Prostate gland (tissue), 2 donors: ENCODE measurements around the gene PLA2G4D. TPM values are rescaled to one million over a fixed set of nuclear protein-coding genes. Genes with fewer than 3 reads are reported as not detected.

Source experiments
- DNase-seq: peaks from one replicate; pipeline ENCODE4 v3.0.0-alpha.2; 2019; ENCODE audit warnings: low spot score
- H3K27ac ChIP-seq, 2 donors: fragments of 200-600 bp; sonication (generic); 2 replicates each; pipeline ENCODE4 v1.5.1; 2017 to 2019
- H3K27me3 ChIP-seq: fragments of 200-600 bp; sonication (generic); replicated peaks from 2 replicates; pipeline ENCODE4 v1.5.1; 2019; ENCODE audit not compliant: insufficient read depth
- H3K36me3 ChIP-seq, 2 donors: fragments of 200-600 bp; sonication (generic); 1 replicate in 1 of 2; 2 replicates in 1 of 2; pipeline versions ENCODE4 v1.5.1 to v1.8.1; 2017 to 2019
- H3K4me1 ChIP-seq: fragments of 200-600 bp; sonication (generic); replicated peaks from 2 replicates; pipeline ENCODE4 v1.5.1; 2019
- H3K4me3 ChIP-seq, 2 donors: fragments of 200-600 bp; sonication (generic); 2 replicates each; pipeline ENCODE4 v1.5.1; 2017 to 2019
- H3K9me3 ChIP-seq: fragments of 200-600 bp; sonication (generic); 2 replicates; pipeline ENCODE4 v1.5.1; 2017
- CTCF ChIP-seq, 4 experiments: fragments of 200-600 bp in 2 of 4; fragments of 450-650 bp in 2 of 4; sonication (generic) in 2 of 4; IDR thresholded peaks; 1 replicate in 3 of 4; 2 replicates in 1 of 4; pipeline ENCODE4 v1.5.1; 2016 to 2019; ENCODE audit warnings: antibody characterized with exemption in 4 of 4, mild to moderate bottlenecking in 2 of 4, moderate library complexity in 2 of 4
- POLR2A ChIP-seq: fragments of 450-650 bp; IDR thresholded peaks from one replicate; pipeline ENCODE4 v1.6.1; 2016; ENCODE audit warnings: antibody characterized with exemption, mild to moderate bottlenecking
- POLR2AphosphoS5 ChIP-seq: sonication (generic); formaldehyde crosslinking; IDR thresholded peaks from one replicate; pipeline ENCODE4 v1.6.1; 2017; ENCODE audit warnings: antibody characterized with exemption
- WGBS: methylation state at CpG from one replicate; pipeline ENCODE4 v1.1.5; 2018; 5-methylcytosine and 5-hydroxymethylcytosine counted together
- intact Hi-C: fragments of 100-400 bp; cut with DNase I; formaldehyde crosslinking; loops from one replicate; pipeline ENCODE4 v1.14.2; 2022
- total RNA-seq, 2 donors: library from RNA; depleted of rRNA; stranded (reverse); fragments of >200 nt; gene quantifications; one replicate each; pipeline ENCODE4 v1.1.0, GENCODE V29; 2016

PLA2G4D gene
- total RNA-seq, 2 donors from 2014 or later = 1.5 to 2.1 TPM

DNA sequence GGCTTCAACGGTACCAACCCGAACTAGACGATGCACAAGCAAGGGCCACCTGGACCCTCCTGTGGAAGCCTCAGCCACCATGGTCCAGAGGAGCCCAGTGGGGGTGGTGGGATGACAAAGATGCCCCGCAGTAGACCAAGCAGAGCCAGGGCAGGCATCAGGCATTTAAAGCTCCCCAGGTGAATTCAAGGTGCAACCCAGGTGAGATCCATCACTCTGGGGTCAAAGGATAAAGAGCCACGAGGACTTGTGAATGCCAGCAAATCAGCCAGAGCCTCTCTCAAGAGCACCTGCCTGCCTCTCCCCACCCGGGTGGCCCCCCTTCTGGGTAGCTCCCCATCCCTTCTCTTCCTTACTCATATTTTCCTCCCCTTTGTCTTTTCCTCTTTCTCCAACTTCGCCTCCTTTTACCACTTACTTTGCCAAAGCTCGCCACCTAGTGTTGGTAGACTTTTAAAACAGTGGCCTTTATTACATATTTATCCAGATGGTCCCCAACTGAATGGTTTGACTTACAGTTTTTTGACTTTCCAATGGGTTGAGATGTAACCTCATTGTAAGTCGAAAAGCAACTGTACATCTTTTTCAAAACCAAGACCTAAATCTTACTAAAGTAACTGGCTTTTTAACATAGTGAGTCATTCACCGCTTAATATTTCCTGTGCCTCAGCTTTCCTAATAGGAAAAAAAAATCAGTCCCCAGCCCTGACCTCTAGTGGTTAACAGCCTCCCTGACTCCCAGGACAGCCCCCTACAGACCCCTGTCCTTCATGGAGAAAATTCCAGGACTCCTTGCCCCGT lies 43.3 kb upstream of the PLA2G4D start:
- TF ChIP-seq POLR2A = no peak
- TF ChIP-seq CTCF (IDR thresholded peaks at IDR 0.05) = peak; percentile 27 to 69 (median 46)
- TF ChIP-seq POLR2AphosphoS5 = peak; percentile 9
- no peaks in the 10 kb centered on the region for H3K9me3 ChIP-seq
- no peak for DNase-seq
- H3K27me3 ChIP-seq = no peaks in the 10 kb centered on the region
- H3K4me1 ChIP-seq = no peaks in the 10 kb centered on the region
- H3K4me3 ChIP-seq = no peak overlapping the region
- intact Hi-C loops = loop anchor here (5.0 kb wide), 2 partner anchors 70 to 145 kb away; no protein-coding TSS in a partner anchor
- H3K36me3 ChIP-seq = no peaks in the 10 kb centered on the region
- 44% methylated on average over 11 of the region's 11 CpGs for WGBS
- no peak overlapping the region for H3K27ac ChIP-seq

GRCh38 chr15:42136513-42136912 lies 42.2 kb upstream of the PLA2G4D start:
- H3K27ac ChIP-seq = no peak overlapping the region
- no peaks in the 10 kb centered on the region for H3K36me3 ChIP-seq
- no peak for TF ChIP-seq POLR2A
- TF ChIP-seq POLR2AphosphoS5 = no peak
- TF ChIP-seq CTCF (IDR thresholded peaks at IDR 0.05) = no peak
- no peaks in the 10 kb centered on the region for H3K9me3 ChIP-seq
- no peaks in the 10 kb centered on the region for H3K27me3 ChIP-seq
- WGBS = 83% methylated on average over 11 of the region's 11 CpGs
- H3K4me3 ChIP-seq = no peak overlapping the region
- intact Hi-C loops = loop anchor here (5.0 kb wide), 2 partner anchors 69 to 144 kb away; no protein-coding TSS in a partner anchor
- H3K4me1 ChIP-seq = no peaks in the 10 kb centered on the region
- DNase-seq = no peak

DNA sequence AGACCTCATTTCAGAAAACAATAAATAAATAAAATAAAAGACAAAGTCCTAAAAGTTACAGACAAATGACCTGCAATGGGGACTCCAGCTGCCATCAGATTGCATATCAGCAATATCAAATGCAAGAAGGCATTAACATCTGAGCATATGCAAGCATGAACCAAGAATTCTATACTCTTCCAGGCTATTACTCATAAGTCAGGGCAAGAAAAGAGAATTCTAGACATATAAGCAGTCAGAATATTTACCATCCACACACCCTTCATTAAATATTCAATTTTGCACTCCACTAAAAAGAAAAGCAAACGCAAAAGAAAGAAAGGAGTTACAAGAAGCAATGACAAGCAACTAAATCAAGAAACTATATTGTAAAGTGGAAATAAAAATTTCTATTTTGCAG lies 41.0 kb upstream of the PLA2G4D start:
- TF ChIP-seq POLR2AphosphoS5 (no peak), CTCF (IDR thresholded peaks at IDR 0.05) (no peak)
- Histone ChIP-seq H3K9me3 (no peaks in the 10 kb centered on the region), H3K27me3 (no peaks in the 10 kb centered on the region), H3K27ac (no peak overlapping the region), H3K36me3 (no peaks in the 10 kb centered on the region), H3K4me1 (no peaks in the 10 kb centered on the region), H3K4me3 (no peak overlapping the region)
- intact Hi-C loops = loop anchor here (5.0 kb wide), 2 partner anchors 68 to 143 kb away; no protein-coding TSS in a partner anchor
- 61% methylated on average over 1 of the region's 1 CpG for WGBS
- no peak for DNase-seq

DNA sequence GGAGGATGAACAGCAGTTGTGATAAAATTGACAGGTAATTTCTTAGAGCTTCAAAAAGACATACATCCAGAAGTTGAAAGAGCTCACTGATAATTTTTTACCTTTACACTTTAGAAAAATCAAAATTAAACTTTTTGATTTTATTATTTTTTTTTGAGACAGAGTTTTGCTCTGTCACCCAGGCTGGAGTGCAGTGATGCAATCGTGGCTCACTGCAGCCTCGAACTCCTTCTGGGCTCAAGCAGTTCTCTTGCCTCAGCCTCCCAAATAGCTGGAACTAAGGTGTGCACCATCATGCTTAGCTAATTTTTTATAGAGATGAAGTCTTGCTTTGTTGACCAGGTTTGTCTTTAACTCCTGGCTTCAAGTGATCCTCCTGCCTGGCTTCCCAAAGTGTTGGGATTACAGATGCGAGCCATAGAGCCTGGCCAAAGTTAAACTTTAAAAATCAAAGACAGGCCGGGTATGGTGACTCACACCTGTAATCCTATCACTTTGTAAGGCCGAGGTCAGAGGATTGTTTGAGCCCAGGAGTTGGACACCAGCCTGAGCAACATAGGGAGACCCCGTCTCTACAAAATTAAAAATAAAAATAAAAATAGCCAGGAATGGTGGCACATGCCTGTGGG lies 40.4 kb upstream of the PLA2G4D start:
- WGBS = 86% methylated on average over 6 of the region's 6 CpGs
- Histone ChIP-seq H3K36me3 (no peaks in the 10 kb centered on the region), H3K4me3 (no peak overlapping the region), H3K27me3 (no peaks in the 10 kb centered on the region), H3K9me3 (no peaks in the 10 kb centered on the region), H3K27ac (no peak overlapping the region), H3K4me1 (no peaks in the 10 kb centered on the region)
- no peak for TF ChIP-seq POLR2AphosphoS5
- no peak for DNase-seq
- intact Hi-C loops = loop anchor here (5.0 kb wide), 2 partner anchors 67 to 142 kb away; no protein-coding TSS in a partner anchor

DNA sequence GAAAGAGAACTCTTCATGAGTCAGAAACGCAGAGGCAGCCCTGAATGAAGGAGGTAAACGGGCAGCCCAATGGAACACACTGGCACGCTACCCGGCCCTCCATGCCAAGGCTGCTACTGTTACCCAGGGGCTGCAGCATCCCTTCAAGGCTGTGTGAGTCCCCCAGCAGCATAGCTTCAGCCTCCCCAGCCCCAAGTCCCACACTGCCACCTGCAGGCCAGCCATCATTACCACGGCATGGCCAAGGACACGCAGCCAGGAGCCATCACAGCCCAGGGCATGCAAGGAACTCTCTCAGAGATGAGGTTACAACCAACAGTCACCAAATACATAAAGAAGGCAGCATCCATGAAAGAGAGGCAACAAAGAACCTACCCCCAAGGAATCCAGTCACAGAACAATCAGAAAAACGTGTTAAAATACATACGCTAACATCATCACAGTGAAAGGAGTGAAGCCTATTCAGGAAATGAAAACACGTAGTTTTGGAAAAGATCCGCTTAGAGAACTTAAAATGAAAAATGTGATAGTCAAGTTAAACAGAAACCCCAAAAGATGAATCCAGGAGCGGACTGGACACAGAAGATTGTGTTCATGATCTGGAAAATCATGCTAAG lies 39.6 kb upstream of the PLA2G4D start:
- Histone ChIP-seq H3K4me1 (no peaks in the 10 kb centered on the region), H3K36me3 (no peaks in the 10 kb centered on the region), H3K27me3 (no peaks in the 10 kb centered on the region), H3K9me3 (no peaks in the 10 kb centered on the region), H3K27ac (no peak overlapping the region), H3K4me3 (no peak overlapping the region)
- no peak for DNase-seq
- TF ChIP-seq POLR2A = no peak
- peak; percentile 19 to 66 (median 60) for TF ChIP-seq CTCF (IDR thresholded peaks at IDR 0.05)
- intact Hi-C loops = no loop called here
- 76% methylated on average over 11 of the region's 11 CpGs for WGBS
